Gastroesophageal sphincter (tissue), 4 donors: ENCODE results near the gene NBAS. TPM values are rescaled to one million over a fixed set of nuclear protein-coding genes. Genes with fewer than 3 reads are reported as not detected.

ENCODE experiments used
- ATAC-seq: fragments of 150-250 bp; one replicate; pipeline ENCODE4 v1.9.1; 2016; ENCODE audit warnings: mild to moderate bottlenecking, moderate library complexity
- H3K27ac ChIP-seq, 4 donors: fragments of 200-600 bp; sonication (generic) in 3 of 4; 1 replicate in 3 of 4; 2 replicates in 1 of 4; pipeline ENCODE4 v1.5.1; 2016 to 2019
- H3K27me3 ChIP-seq: fragments of 200-600 bp; sonication (generic); one replicate; pipeline ENCODE4 v1.5.1; 2019
- H3K36me3 ChIP-seq, 2 donors: fragments of 200-600 bp; sonication (generic); one replicate each; pipeline ENCODE4 v1.5.1; 2019; ENCODE audit warnings: control low read depth in 1 of 2
- H3K4me1 ChIP-seq, 3 donors: fragments of 200-600 bp; sonication (generic); 1 replicate in 2 of 3; 2 replicates in 1 of 3; pipeline ENCODE4 v1.5.1; 2016 to 2019; ENCODE audit warnings: control low read depth in 2 of 3
- H3K4me3 ChIP-seq, 2 donors: fragments of 200-600 bp; sonication (generic); one replicate each; pipeline ENCODE4 v1.5.1; 2019; ENCODE audit warnings: mild to moderate bottlenecking in 1 of 2, moderate library complexity in 1 of 2
- H3K9me3 ChIP-seq, 3 donors: fragments of 200-600 bp; sonication (generic); one replicate each; pipeline ENCODE4 v1.5.1; 2017 to 2019; ENCODE audit warnings: control low read depth in 2 of 3
- EP300 ChIP-seq: sonication (generic); formaldehyde crosslinking; IDR thresholded peaks from one replicate; pipeline ENCODE4 v1.6.1; 2017; ENCODE audit warnings: antibody characterized with exemption, mild to moderate bottlenecking
- POLR2A ChIP-seq, 2 donors: fragments of 450-650 bp; IDR thresholded peaks; one replicate each; pipeline ENCODE4 v1.6.1; 2017; ENCODE audit warnings: antibody characterized with exemption in 2 of 2, mild to moderate bottlenecking in 2 of 2, moderate library complexity in 1 of 2
- POLR2AphosphoS5 ChIP-seq: sonication (generic); formaldehyde crosslinking; IDR thresholded peaks from one replicate; pipeline ENCODE4 v1.6.1; 2017; ENCODE audit warnings: antibody characterized with exemption
- WGBS, 2 donors: methylation state at CpG; one replicate each; pipeline ENCODE4 v1.1.5; 2018; ENCODE audit warnings: low coverage in 1 of 2; 5-methylcytosine and 5-hydroxymethylcytosine counted together
- total RNA-seq, 4 donors: library from RNA; depleted of rRNA; stranded (reverse); fragments of >200 nt; gene quantifications; one replicate each; pipeline ENCODE4 v1.1.0, GENCODE V29; 2016
- TF ChIP-seq, protein P1 (sequence below), 4 experiments: fragments of 200-600 bp in 2 of 4; fragments of 450-650 bp in 2 of 4; sonication (generic) in 1 of 4; IDR thresholded peaks; one replicate each; pipeline ENCODE4 v1.5.1; 2017 to 2019; ENCODE audit warnings: antibody characterized with exemption in 4 of 4, mild to moderate bottlenecking in 2 of 4, moderate library complexity in 2 of 4

Gene NBAS
- total RNA-seq, 4 donors from 2014 or later: 34.9 to 50.9 (median 40.4) TPM

- no peak for ATAC-seq
- Histone ChIP-seq H3K9me3 (no peaks in the 10 kb centered on the region), H3K27me3 (no peaks in the 10 kb centered on the region), H3K27ac (no peak overlapping the region), H3K4me3 (no peak overlapping the region), H3K4me1 (no peaks in the 10 kb centered on the region), H3K36me3 (peaks cover 0 to 20% of the 10 kb centered on the region in 2 donors)
- 92 to 100% methylated on average over 4 of the region's 4 CpGs for WGBS, 2 donors
- no peak for TF ChIP-seq POLR2A (IDR thresholded peaks at IDR 0.05)
Measured at GRCh38 chr2:15225131-15225530, 336.0 kb downstream of the NBAS start.

DNA sequence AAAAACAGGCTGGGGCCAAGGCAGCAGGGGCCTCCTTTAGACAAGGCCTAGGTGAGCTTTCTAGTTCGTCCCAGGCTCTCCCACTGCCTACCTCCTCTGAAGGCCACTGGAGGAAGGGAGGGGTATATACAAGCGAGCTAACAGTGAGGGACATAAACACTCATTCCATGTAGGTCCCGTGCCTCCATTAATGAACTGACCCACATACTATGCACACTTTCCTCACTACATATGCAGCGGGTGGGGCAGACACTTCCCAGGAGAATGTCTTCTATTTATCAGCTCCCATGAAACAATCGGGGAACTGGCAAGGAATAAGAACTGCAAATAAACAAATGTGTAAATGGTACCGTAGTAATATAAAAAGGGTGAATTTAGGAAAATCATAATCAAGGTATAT, 336.5 kb downstream of the NBAS start:
- no peak overlapping the region for H3K4me3 ChIP-seq
- no peak overlapping the region for H3K27ac ChIP-seq
- ATAC-seq: no peak
- peaks cover 0 to 16% of the 10 kb centered on the region in 2 donors for H3K36me3 ChIP-seq
- no peaks in the 10 kb centered on the region for H3K9me3 ChIP-seq
- TF ChIP-seq, protein P1, sequence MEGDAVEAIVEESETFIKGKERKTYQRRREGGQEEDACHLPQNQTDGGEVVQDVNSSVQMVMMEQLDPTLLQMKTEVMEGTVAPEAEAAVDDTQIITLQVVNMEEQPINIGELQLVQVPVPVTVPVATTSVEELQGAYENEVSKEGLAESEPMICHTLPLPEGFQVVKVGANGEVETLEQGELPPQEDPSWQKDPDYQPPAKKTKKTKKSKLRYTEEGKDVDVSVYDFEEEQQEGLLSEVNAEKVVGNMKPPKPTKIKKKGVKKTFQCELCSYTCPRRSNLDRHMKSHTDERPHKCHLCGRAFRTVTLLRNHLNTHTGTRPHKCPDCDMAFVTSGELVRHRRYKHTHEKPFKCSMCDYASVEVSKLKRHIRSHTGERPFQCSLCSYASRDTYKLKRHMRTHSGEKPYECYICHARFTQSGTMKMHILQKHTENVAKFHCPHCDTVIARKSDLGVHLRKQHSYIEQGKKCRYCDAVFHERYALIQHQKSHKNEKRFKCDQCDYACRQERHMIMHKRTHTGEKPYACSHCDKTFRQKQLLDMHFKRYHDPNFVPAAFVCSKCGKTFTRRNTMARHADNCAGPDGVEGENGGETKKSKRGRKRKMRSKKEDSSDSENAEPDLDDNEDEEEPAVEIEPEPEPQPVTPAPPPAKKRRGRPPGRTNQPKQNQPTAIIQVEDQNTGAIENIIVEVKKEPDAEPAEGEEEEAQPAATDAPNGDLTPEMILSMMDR (IDR thresholded peaks at IDR 0.05): no peak
- TF ChIP-seq POLR2A (IDR thresholded peaks at IDR 0.05): no peak
- TF ChIP-seq EP300: no peak
- TF ChIP-seq POLR2AphosphoS5: no peak
- no peaks in the 10 kb centered on the region for H3K27me3 ChIP-seq
- no peaks in the 10 kb centered on the region for H3K4me1 ChIP-seq
- 93 to 95% methylated on average over 3 to 4 of the region's 6 CpGs for WGBS, 2 donors

GRCh38 chr2:15223887-15224286, 337.2 kb downstream of the NBAS start:
- TF ChIP-seq POLR2AphosphoS5 (no peak), POLR2A (IDR thresholded peaks at IDR 0.05) (no peak)
- TF ChIP-seq, protein P1 (IDR thresholded peaks at IDR 0.05): no peak
- ATAC-seq: no peak
- no peaks in the 10 kb centered on the region for H3K27me3 ChIP-seq
- no peak overlapping the region for H3K4me3 ChIP-seq
- peaks cover 0 to 12% of the 10 kb centered on the region in 2 donors for H3K36me3 ChIP-seq
- 45 to 50% methylated on average over 3 of the region's 3 CpGs for WGBS, 2 donors
- no peaks in the 10 kb centered on the region for H3K4me1 ChIP-seq
- no peaks in the 10 kb centered on the region for H3K9me3 ChIP-seq
- no peak overlapping the region for H3K27ac ChIP-seq

GRCh38 chr2:15222856-15223255, 338.3 kb downstream of the NBAS start:
- no peaks in the 10 kb centered on the region for H3K4me1 ChIP-seq
- 51 to 57% methylated on average over 3 of the region's 3 CpGs for WGBS, 2 donors
- H3K36me3 ChIP-seq: peaks cover 0 to 14% of the 10 kb centered on the region in 2 donors
- no peaks in the 10 kb centered on the region for H3K27me3 ChIP-seq
- TF ChIP-seq EP300 (no peak), POLR2A (IDR thresholded peaks at IDR 0.05) (no peak), POLR2AphosphoS5 (no peak)
- TF ChIP-seq, protein P1 (IDR thresholded peaks at IDR 0.05): no peak
- no peak overlapping the region for H3K27ac ChIP-seq
- no peak for ATAC-seq
- no peak overlapping the region for H3K4me3 ChIP-seq
- H3K9me3 ChIP-seq: no peaks in the 10 kb centered on the region

DNA sequence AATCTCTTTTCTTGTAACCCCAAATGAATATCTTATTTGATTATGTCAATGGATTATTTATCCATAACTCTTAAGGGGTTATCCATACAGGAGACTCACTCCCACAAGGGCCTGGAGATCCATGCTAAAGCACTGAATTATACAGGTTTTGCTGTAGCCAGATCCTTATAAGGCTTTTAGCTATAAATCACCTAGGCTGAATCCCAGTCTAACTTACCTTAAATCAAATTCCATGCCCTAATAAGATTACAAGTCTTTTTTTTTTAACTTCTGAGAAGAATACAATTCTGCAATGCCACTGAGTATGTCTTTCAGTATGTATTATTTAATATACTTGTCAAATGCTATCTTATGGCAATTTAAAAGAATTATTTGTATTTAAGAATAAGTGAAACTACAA, 340.5 kb downstream of the NBAS start:
- no peak overlapping the region for H3K4me3 ChIP-seq
- TF ChIP-seq, protein P1 (IDR thresholded peaks at IDR 0.05): no peak
- no peak for TF ChIP-seq EP300
- no peak for TF ChIP-seq POLR2A (IDR thresholded peaks at IDR 0.05)
- no peak for TF ChIP-seq POLR2AphosphoS5
- no peaks in the 10 kb centered on the region for H3K9me3 ChIP-seq
- no peak overlapping the region for H3K27ac ChIP-seq
- ATAC-seq: no peak
- no peaks in the 10 kb centered on the region for H3K27me3 ChIP-seq
- H3K4me1 ChIP-seq: no peaks in the 10 kb centered on the region
- peaks cover 0 to 30% of the 10 kb centered on the region in 2 donors for H3K36me3 ChIP-seq
